Measurements from ENCODE around the gene PDE4A.

PDE4A gene

GRCh38 chr19:10514211-10515145, 94.1 kb downstream of the PDE4A start (continued):
- TF ChIP-seq PATZ1 (CRISPR knock-in tag; IDR thresholded peaks at IDR 0.05; ENCODE audit: borderline replicate concordance) (no peak), RARB (CRISPR knock-in tag; IDR thresholded peaks at IDR 0.05) (no peak), ZFP3 (CRISPR knock-in tag; IDR thresholded peaks at IDR 0.05) (no peak), ISL1 (CRISPR knock-in tag; IDR thresholded peaks at IDR 0.05) (no peak), ZNF70 (CRISPR knock-in tag; IDR thresholded peaks at IDR 0.05) (no peak)
- TF ChIP-seq, protein P1, sequence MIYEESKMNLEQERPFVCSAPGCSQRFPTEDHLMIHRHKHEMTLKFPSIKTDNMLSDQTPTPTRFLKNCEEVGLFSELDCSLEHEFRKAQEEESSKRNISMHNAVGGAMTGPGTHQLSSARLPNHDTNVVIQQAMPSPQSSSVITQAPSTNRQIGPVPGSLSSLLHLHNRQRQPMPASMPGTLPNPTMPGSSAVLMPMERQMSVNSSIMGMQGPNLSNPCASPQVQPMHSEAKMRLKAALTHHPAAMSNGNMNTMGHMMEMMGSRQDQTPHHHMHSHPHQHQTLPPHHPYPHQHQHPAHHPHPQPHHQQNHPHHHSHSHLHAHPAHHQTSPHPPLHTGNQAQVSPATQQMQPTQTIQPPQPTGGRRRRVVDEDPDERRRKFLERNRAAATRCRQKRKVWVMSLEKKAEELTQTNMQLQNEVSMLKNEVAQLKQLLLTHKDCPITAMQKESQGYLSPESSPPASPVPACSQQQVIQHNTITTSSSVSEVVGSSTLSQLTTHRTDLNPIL (CRISPR knock-in tag; IDR thresholded peaks at IDR 0.05; ENCODE audit: low read depth) = no peak

DNA sequence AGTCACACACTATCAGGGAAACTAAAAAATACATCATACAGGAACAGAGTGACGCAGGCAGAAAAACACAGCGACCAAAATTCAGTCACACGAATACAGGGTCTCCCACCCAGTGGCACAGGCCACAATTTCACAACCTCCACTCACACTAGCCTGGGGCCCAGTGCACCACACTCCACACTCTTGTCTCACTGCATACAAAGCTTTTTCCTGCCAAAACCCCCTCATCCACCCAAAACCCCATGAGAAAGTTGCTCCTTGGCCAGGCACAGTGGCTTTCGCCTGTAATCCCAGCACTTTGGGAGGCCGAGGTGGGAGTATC, 95.7 kb downstream of the PDE4A start:
- ATAC-seq = no peak
- no peak for TF ChIP-seq PATZ1 (CRISPR knock-in tag; IDR thresholded peaks at IDR 0.05; ENCODE audit: borderline replicate concordance)
- TF ChIP-seq ZNF565 (CRISPR knock-in tag; conservative IDR thresholded peaks at IDR 0.05; ENCODE audit: low read depth) = no peak
- no peak for TF ChIP-seq ESRRG (CRISPR knock-in tag; IDR thresholded peaks at IDR 0.05)

- TF ChIP-seq ZC3H10 (CRISPR knock-in tag; IDR thresholded peaks at IDR 0.05) (no peak), TCF4 (CRISPR knock-in tag; IDR thresholded peaks at IDR 0.05; ENCODE audit: borderline replicate concordance) (no peak), CSRNP3 (CRISPR knock-in tag; IDR thresholded peaks at IDR 0.05) (no peak), ISL1 (CRISPR knock-in tag; IDR thresholded peaks at IDR 0.05) (no peak), ZNF8 (CRISPR knock-in tag; IDR thresholded peaks at IDR 0.05) (no peak), BACH2 (CRISPR knock-in tag; IDR thresholded peaks at IDR 0.05; ENCODE audit: borderline replicate concordance) (no peak), ESRRG (CRISPR knock-in tag; IDR thresholded peaks at IDR 0.05) (no peak), OSR1 (CRISPR knock-in tag; IDR thresholded peaks at IDR 0.05) (no peak), ZNF70 (CRISPR knock-in tag; IDR thresholded peaks at IDR 0.05) (no peak), POU6F1 (CRISPR knock-in tag; IDR thresholded peaks at IDR 0.05; ENCODE audit: borderline replicate concordance, low read depth) (no peak), CSDC2 (CRISPR knock-in tag; IDR thresholded peaks at IDR 0.05) (no peak), GLIS3 (CRISPR knock-in tag; IDR thresholded peaks at IDR 0.05) (no peak), TOX (CRISPR knock-in tag; IDR thresholded peaks at IDR 0.05; ENCODE audit: borderline replicate concordance) (no peak), ZNF565 (CRISPR knock-in tag; conservative IDR thresholded peaks at IDR 0.05; ENCODE audit: low read depth) (no peak), TSHZ2 (CRISPR knock-in tag; IDR thresholded peaks at IDR 0.05) (no peak), RARB (CRISPR knock-in tag; IDR thresholded peaks at IDR 0.05) (no peak), ARNTL (CRISPR knock-in tag; IDR thresholded peaks at IDR 0.05; ENCODE audit: borderline replicate concordance, low read depth) (no peak), ZFP30 (CRISPR knock-in tag; IDR thresholded peaks at IDR 0.05) (no peak), PPARA (CRISPR knock-in tag; IDR thresholded peaks at IDR 0.05; ENCODE audit: borderline replicate concordance) (no peak), PATZ1 (CRISPR knock-in tag; IDR thresholded peaks at IDR 0.05; ENCODE audit: borderline replicate concordance) (no peak)
- no peak; the same call in 2 of the 3 replicates for ATAC-seq
Measured at GRCh38 chr19:10516671-10517286, 96.4 kb downstream of the PDE4A start.
